IMR-90 (cell line): ENCODE measurements around the gene NKAIN2. TPM values are rescaled to one million over a fixed set of nuclear protein-coding genes. Genes with fewer than 3 reads are reported as not detected.

Source experiments
- ATAC-seq: fragments of 200-7000 bp; cut with Tn5 transposase; 2 replicates; pipeline ENCODE4 v1.9.1; 2020; ENCODE audit warnings: low read depth, mild to moderate bottlenecking, moderate library complexity
- BruUV-seq: library from RNA; stranded (reverse); fragments of 400-500 nt; replicated peaks from 2 replicates; lab custom pipeline; 2021; lab: Mats Ljungman, UMichigan
- CTCF ChIA-PET: fragments of 300-600 bp; formaldehyde crosslinking; extraction: SDS; loops from one replicate; lab custom pipeline; 2021; ENCODE audit warnings: antibody characterized with exemption; lab: Yijun Ruan, JAX
- POLR2A ChIA-PET: fragments of 300-600 bp; sonication (Branson Sonifier 250); formaldehyde crosslinking; loops from one replicate; lab custom pipeline; 2022; ENCODE audit warnings: antibody characterized with exemption; ENCODE audit not compliant: unreplicated experiment; lab: Charles Lee
- DNase-seq: peaks from one replicate; pipeline ENCODE4 v3.0.0; 2013
- H2AFZ ChIP-seq: replicated peaks from 2 replicates; pipeline ENCODE3; 2013; ENCODE audit warnings: low read length, mild to moderate bottlenecking; ENCODE audit not compliant: poor library complexity
- H2AK5ac ChIP-seq: 2 replicates; pipeline ENCODE4 v1.6.1; 2013; ENCODE audit warnings: low read depth, low read length, inconsistent platforms
- H2AK9ac ChIP-seq: replicated peaks from 2 replicates; pipeline ENCODE3; 2013; ENCODE audit warnings: mild to moderate bottlenecking, low read depth, low read length, moderate library complexity; ENCODE audit not compliant: poor library complexity
- H2BK120ac ChIP-seq: 2 replicates; pipeline ENCODE4 v1.6.1; 2013; ENCODE audit warnings: low read depth, low read length, inconsistent platforms
- H2BK15ac ChIP-seq: 3 replicates; pipeline ENCODE4 v1.6.1; 2013; ENCODE audit warnings: low read depth, low read length, inconsistent platforms
- H2BK20ac ChIP-seq: 2 replicates; pipeline ENCODE4 v1.6.1; 2013; ENCODE audit warnings: low read depth, mild to moderate bottlenecking, inconsistent platforms, low read length, moderate library complexity
- H2BK5ac ChIP-seq: 2 replicates; pipeline ENCODE4 v1.6.1; 2013; ENCODE audit warnings: mild to moderate bottlenecking, low read depth, low read length, inconsistent platforms; ENCODE audit not compliant: poor library complexity, severe bottlenecking
- H3K14ac ChIP-seq: replicated peaks from 2 replicates; pipeline ENCODE4 v1.6.1; 2013; ENCODE audit warnings: low read depth, low read length, inconsistent platforms
- H3K18ac ChIP-seq: 2 replicates; pipeline ENCODE4 v1.6.1; 2013; ENCODE audit warnings: low read depth, low read length, control low read depth
- H3K23ac ChIP-seq: 2 replicates; pipeline ENCODE4 v1.6.1; 2013; ENCODE audit warnings: low read depth, low read length, inconsistent platforms
- H3K27ac ChIP-seq: 2 replicates; pipeline ENCODE4 v1.5.1; 2013; ENCODE audit warnings: mild to moderate bottlenecking, control low read depth, low read length; ENCODE audit not compliant: insufficient read depth
- H3K27me3 ChIP-seq: 2 replicates; pipeline ENCODE4 v1.6.1; 2013; ENCODE audit warnings: low read length; ENCODE audit not compliant: control insufficient read depth, insufficient read depth
- H3K36me3 ChIP-seq: 2 replicates; pipeline ENCODE4 v1.6.1; 2013; ENCODE audit warnings: low read length, mixed read lengths; ENCODE audit not compliant: control insufficient read depth, insufficient read depth
- H3K4ac ChIP-seq: 2 replicates; pipeline ENCODE4 v1.6.1; 2013; ENCODE audit warnings: low read depth, low read length, inconsistent platforms
- H3K4me1 ChIP-seq: 2 replicates; pipeline ENCODE4 v1.6.1; 2013; ENCODE audit warnings: low read length, mixed read lengths; ENCODE audit not compliant: control insufficient read depth, insufficient read depth
- H3K4me2 ChIP-seq: 2 replicates; pipeline ENCODE4 v1.6.1; 2013; ENCODE audit warnings: low read depth, mild to moderate bottlenecking, control low read depth, low read length, moderate library complexity
- H3K4me3 ChIP-seq: 2 replicates; pipeline ENCODE4 v1.5.1; 2013; ENCODE audit warnings: low read depth, mild to moderate bottlenecking, control low read depth, low read length, moderate library complexity; ENCODE audit not compliant: insufficient read depth
- H3K56ac ChIP-seq: 2 replicates; pipeline ENCODE4 v1.6.1; 2013; ENCODE audit warnings: low read length, inconsistent platforms; ENCODE audit not compliant: insufficient read depth; ENCODE audit errors: extremely low read depth
- H3K79me1 ChIP-seq, 2 experiments: 2 replicates each; pipeline ENCODE4 v1.6.1; 2013; ENCODE audit warnings: low read length in 2 of 2, inconsistent platforms in 1 of 2, low read depth in 1 of 2
- H3K9ac ChIP-seq: 2 replicates; pipeline ENCODE4 v1.6.1; 2013; ENCODE audit warnings: low read depth, low read length, control low read depth
- H3K9me1 ChIP-seq: 2 replicates; pipeline ENCODE4 v1.6.1; 2013; ENCODE audit warnings: low read length, inconsistent platforms; ENCODE audit not compliant: insufficient read depth
- H3K9me3 ChIP-seq: 2 replicates; pipeline ENCODE4 v1.6.1; 2013; ENCODE audit warnings: low read length; ENCODE audit not compliant: control insufficient read depth, insufficient read depth
- H4K20me1 ChIP-seq: 2 replicates; pipeline ENCODE4 v1.6.1; 2013; ENCODE audit warnings: low read length, inconsistent platforms; ENCODE audit not compliant: insufficient read depth
- H4K5ac ChIP-seq: 2 replicates; pipeline ENCODE4 v1.6.1; 2013; ENCODE audit warnings: mild to moderate bottlenecking, low read depth, low read length, control low read depth
- H4K8ac ChIP-seq, 2 experiments: 2 replicates each; pipeline ENCODE4 v1.6.1; 2013; ENCODE audit warnings: low read depth in 2 of 2, low read length in 2 of 2, control low read depth in 1 of 2, inconsistent platforms in 1 of 2
- H4K91ac ChIP-seq: 2 replicates; pipeline ENCODE4 v1.6.1; 2013; ENCODE audit warnings: low read depth, low read length, inconsistent platforms; ENCODE audit not compliant: insufficient read depth
- CEBPB ChIP-seq: IDR thresholded peaks from 2 replicates; pipeline ENCODE4 v1.6.1; 2012; ENCODE audit warnings: low read depth, low read length, improper control_type of control experiment
- FOS ChIP-seq: fragments of 150-350 bp; IDR thresholded peaks from 2 replicates; pipeline ENCODE4 v1.6.1; 2016; ENCODE audit warnings: low read depth, low read length
- NFE2L2 ChIP-seq: fragments of 150-350 bp; IDR thresholded peaks from 2 replicates; pipeline ENCODE4 v1.6.1; 2016; ENCODE audit warnings: low read depth, mild to moderate bottlenecking, low read length
- RAD21 ChIP-seq: IDR thresholded peaks from 2 replicates; pipeline ENCODE4 v1.6.1; 2012; ENCODE audit warnings: low read length, improper control_type of control experiment
- RCOR1 ChIP-seq: IDR thresholded peaks from 2 replicates; pipeline ENCODE4 v1.6.1; 2012; ENCODE audit warnings: mild to moderate bottlenecking, low read length, improper control_type of control experiment; ENCODE audit not compliant: insufficient replicate concordance
- SMC3 ChIP-seq: fragments of 150-350 bp; IDR thresholded peaks from 2 replicates; pipeline ENCODE4 v1.6.1; 2016; ENCODE audit warnings: low read depth, mild to moderate bottlenecking, antibody characterized with exemption, low read length, moderate library complexity
- dilution Hi-C: fragments of 300-500 bp; cut with HindIII; formaldehyde crosslinking; loops from one replicate; pipeline ENCODE4 v1.14.3; 2018; ENCODE audit warnings: low sequenced_read_pairs; ENCODE audit not compliant: unreplicated experiment
- in situ Hi-C: fragments of 300-500 bp; cut with MboI; formaldehyde crosslinking; loops from 3 replicates; pipeline ENCODE4 v1.14.3; 2019; ENCODE audit warnings: low sequenced_read_pairs, inconsistent platforms, mixed read lengths
- intact Hi-C: fragments of 100-400 bp; cut with micrococcal nuclease; formaldehyde crosslinking; loops from 2 replicates; pipeline ENCODE4 v1.10.0; 2022
- polyA plus RNA-seq, 3 experiments: library from polyadenylated mRNA; depleted of rRNA; stranded (reverse); fragments of >200 nt; gene quantifications; 2 replicates each; pipeline ENCODE4 v1.2.3, GENCODE V29; 2012; ENCODE audit warnings: low replicate concordance in 1 of 3
- total RNA-seq: library from RNA; depleted of rRNA; stranded (reverse); fragments of >200 nt; gene quantifications from 2 replicates; pipeline ENCODE4 v1.2.3, GENCODE V29; 2012
- TF ChIP-seq, protein P1 (sequence below): fragments of 150-350 bp; IDR thresholded peaks from 2 replicates; pipeline ENCODE4 v1.6.1; 2016; ENCODE audit warnings: low read depth, mild to moderate bottlenecking, low read length, moderate library complexity, borderline replicate concordance
- TF ChIP-seq, protein P2 (sequence below): fragments of 150-350 bp; IDR thresholded peaks from 2 replicates; pipeline ENCODE4 v1.6.1; 2017; ENCODE audit warnings: mild to moderate bottlenecking, antibody characterized with exemption, low read length, low read depth

Gene NKAIN2
- total and polyA plus RNA-seq, 2 of the 4 experiments (the other 2 are of a cell fraction) = not detected

GRCh38 chr6:124389127-124389526 is 585.5 kb downstream of the NKAIN2 start:
- Histone ChIP-seq H2BK5ac (no peak overlapping the region), H3K4me1 (no peaks in the 10 kb centered on the region), H3K27me3 (no peaks in the 10 kb centered on the region), H3K9me1 (no peaks in the 10 kb centered on the region), H2BK120ac (no peak overlapping the region), H2AK9ac (no peak overlapping the region), H3K4me3 (no peak overlapping the region), H3K23ac (no peak overlapping the region), H4K8ac (no peak overlapping the region), H3K27ac (no peak overlapping the region), H4K20me1 (no peaks in the 10 kb centered on the region), H3K36me3 (no peaks in the 10 kb centered on the region), H2AFZ (no peak overlapping the region), H2BK15ac (no peak overlapping the region), H3K4me2 (no peak overlapping the region), H3K18ac (no peak overlapping the region), H2AK5ac (no peak overlapping the region), H4K5ac (no peak overlapping the region), H3K9ac (no peak overlapping the region), H2BK20ac (no peak overlapping the region), H4K91ac (no peak overlapping the region), H3K14ac (no peak overlapping the region), H3K4ac (no peak overlapping the region), H3K56ac (no peak overlapping the region), H3K9me3 (no peaks in the 10 kb centered on the region), H3K79me1 (no peaks in the 10 kb centered on the region)
- POLR2A ChIA-PET = no interaction called here
- in situ Hi-C loops (no loop called here), dilution Hi-C loops (no loop called here), intact Hi-C loops (no loop called here)
- BruUV-seq = no TSS peak
- CTCF ChIA-PET = no interaction called here
- DNase-seq = no peak
- no peak for ATAC-seq
- TF ChIP-seq NFE2L2 (no peak), SMC3 (no peak), RAD21 (no peak), RCOR1 (no peak), CEBPB (no peak), FOS (no peak)
- TF ChIP-seq, protein P1, sequence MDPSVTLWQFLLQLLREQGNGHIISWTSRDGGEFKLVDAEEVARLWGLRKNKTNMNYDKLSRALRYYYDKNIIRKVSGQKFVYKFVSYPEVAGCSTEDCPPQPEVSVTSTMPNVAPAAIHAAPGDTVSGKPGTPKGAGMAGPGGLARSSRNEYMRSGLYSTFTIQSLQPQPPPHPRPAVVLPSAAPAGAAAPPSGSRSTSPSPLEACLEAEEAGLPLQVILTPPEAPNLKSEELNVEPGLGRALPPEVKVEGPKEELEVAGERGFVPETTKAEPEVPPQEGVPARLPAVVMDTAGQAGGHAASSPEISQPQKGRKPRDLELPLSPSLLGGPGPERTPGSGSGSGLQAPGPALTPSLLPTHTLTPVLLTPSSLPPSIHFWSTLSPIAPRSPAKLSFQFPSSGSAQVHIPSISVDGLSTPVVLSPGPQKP = no peak
- TF ChIP-seq, protein P2, sequence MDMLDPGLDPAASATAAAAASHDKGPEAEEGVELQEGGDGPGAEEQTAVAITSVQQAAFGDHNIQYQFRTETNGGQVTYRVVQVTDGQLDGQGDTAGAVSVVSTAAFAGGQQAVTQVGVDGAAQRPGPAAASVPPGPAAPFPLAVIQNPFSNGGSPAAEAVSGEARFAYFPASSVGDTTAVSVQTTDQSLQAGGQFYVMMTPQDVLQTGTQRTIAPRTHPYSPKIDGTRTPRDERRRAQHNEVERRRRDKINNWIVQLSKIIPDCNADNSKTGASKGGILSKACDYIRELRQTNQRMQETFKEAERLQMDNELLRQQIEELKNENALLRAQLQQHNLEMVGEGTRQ = no peak
